HG02938 (cell line): ENCODE data around the gene CMTR1.

Experiments used
- ATAC-seq: cut with Tn5 transposase; IDR thresholded peaks from one replicate; pipeline ENCODE4 v1.9.1; 2021; ENCODE audit warnings: mild to moderate bottlenecking, moderate library complexity; ENCODE audit not compliant: unreplicated experiment

CMTR1 gene

GRCh38 chr6:37525460-37526357 lies 92.7 kb downstream of the CMTR1 start:
- ATAC-seq: no peak

GRCh38 chr6:37528541-37528940 lies 95.5 kb downstream of the CMTR1 start:
- ATAC-seq: no peak

- no peak for ATAC-seq
These were observed 97.3 kb downstream of the CMTR1 start for GRCh38 chr6:37530297-37530696.

GRCh38 chr6:37531026-37531425 lies 98.0 kb downstream of the CMTR1 start:
- ATAC-seq: no peak
